ELF-1 (cell line): ENCODE measurements around the gene FAM120AOS.
"Not testable (repeated sequence)": the region's sequence is repeated elsewhere in the genome, so short reads cannot be mapped to it uniquely, and the experiment has no call there.

Source experiments
- DNase-seq: peaks from one replicate; pipeline ENCODE4 v3.0.0-alpha.2; 2016; ENCODE audit warnings: low read depth, low spot score

FAM120AOS gene

DNA sequence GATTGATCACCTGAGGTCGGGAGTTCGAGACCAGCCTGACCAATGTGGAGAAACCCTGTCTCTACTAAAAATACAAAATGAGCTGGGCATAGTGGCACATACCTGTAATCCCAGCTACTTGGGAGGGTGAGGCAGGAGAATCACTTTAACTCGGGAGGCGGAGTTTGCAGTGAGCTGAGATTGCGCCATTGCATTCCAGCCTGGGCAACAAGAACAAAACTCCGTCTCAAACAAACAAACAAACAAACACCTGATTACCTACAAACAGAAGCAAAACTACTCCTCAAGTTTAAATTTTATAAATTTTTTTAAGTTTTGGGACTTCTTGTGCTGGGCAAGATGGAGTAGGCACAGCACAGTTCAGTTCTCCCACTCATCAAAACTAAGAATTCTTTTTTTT, 14.1 kb downstream of the FAM120AOS start:
- not testable (repeated sequence) for DNase-seq

DNA sequence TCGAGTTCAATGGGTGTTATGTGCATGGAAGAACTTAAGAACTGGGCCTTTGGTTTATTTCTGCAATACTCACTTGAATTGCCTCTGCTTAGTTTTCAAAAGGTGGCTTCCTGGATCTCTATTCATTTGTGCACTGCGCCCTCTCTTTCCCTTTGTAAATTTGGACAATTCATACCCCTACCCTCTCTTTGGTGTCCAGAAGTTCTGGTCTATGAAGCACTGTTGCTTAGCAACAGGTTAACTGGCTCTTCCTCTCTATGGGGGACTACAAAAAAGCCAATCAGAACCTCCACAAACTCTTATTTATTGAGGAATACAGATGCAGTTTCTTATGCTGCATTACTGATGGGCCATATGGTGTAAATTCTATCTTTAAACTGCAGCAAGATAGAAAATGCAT, 15.4 kb downstream of the FAM120AOS start:
- DNase-seq = no peak

- DNase-seq = peak; percentile 32
These were observed 16.6 kb downstream of the FAM120AOS start for GRCh38 chr9:93436655-93437407.

GRCh38 chr9:93436218-93436617, 17.2 kb downstream of the FAM120AOS start:
- DNase-seq = no peak

- DNase-seq = peak; percentile 64
These were observed 18.0 kb downstream of the FAM120AOS start for GRCh38 chr9:93435386-93435785.

- DNase-seq = no peak
These were observed 19.3 kb downstream of the FAM120AOS start for GRCh38 chr9:93434056-93434455.

- DNase-seq = no peak
These were observed 20.4 kb downstream of the FAM120AOS start for GRCh38 chr9:93432964-93433363.

GRCh38 chr9:93431539-93432105, 21.8 kb downstream of the FAM120AOS start:
- no peak for DNase-seq

- peak; percentile 26 for DNase-seq
These were observed 25.6 kb downstream of the FAM120AOS start for GRCh38 chr9:93427655-93428379.

DNA sequence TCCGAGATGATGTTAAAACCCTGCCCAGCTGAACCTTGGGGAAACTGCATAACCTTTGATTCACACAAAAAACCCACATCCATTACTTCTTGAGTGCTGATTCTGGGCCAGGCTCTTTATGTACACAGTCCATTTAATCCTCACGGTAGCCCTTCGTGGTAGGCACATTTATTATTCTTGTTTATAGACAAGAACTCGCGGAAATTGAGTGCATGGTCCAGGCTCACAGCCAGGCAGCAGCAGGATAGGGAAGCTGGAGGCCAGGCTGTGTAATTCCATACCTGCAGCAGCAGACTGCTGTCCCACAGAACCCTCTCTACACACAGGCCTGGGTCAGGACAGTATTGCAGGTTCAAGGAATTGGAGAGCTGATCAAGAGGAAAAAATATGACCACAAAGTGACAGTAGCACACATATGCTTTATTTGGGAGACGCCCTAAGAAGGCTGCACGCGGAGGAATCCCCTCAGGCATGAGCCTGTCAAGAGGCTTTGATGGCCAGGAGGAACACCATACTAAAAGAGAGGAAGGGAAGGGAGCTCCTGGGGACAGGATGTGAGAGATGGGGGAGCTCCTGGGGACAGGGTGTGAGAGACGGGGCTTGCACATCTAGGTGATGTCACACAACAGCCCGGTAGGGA, 30.3 kb downstream of the FAM120AOS start:
- peak; percentile 13 for DNase-seq

- DNase-seq = no peak
These were observed 34.4 kb downstream of the FAM120AOS start for GRCh38 chr9:93419023-93419422.

- no peak for DNase-seq
These were observed 35.8 kb downstream of the FAM120AOS start for GRCh38 chr9:93417538-93417937.

DNA sequence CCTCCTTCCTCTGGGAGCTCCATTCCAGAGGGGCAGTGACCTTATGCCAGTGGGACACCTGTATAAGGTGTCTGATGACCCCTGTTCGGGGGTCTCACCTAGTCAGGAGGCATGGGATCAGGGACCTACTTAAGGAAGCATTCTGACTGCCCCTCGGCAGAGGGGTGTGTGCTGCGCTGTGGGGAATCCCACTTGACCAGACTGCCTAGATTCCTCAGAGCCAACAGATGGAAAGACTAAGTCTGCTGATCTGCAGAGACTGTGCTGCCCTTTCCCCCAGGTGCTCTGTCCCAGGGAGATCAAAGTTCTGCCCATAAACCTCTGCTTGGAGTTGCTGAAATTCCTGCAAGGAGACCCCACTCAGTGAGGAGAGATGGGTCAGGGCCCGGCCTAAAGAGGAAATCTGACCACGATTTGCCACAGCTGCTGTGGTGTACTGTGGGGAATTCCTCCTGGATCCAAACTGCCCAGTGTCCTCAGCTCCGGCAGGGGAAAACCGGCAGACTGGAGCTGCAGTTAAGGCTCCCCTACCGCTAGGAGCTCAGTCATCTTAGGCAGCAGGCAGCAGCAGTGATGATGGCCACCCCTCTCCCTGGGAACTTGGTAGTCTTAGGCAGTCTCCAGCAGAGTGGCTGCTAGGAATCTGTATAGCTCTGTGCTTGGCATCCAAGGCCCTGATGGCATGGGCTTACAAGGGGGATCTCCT, 36.7 kb downstream of the FAM120AOS start:
- DNase-seq = peak; percentile 32

GRCh38 chr9:93415176-93415690, 38.1 kb downstream of the FAM120AOS start:
- DNase-seq = no peak

GRCh38 chr9:93413530-93413929, 39.9 kb downstream of the FAM120AOS start:
- no peak for DNase-seq

DNA sequence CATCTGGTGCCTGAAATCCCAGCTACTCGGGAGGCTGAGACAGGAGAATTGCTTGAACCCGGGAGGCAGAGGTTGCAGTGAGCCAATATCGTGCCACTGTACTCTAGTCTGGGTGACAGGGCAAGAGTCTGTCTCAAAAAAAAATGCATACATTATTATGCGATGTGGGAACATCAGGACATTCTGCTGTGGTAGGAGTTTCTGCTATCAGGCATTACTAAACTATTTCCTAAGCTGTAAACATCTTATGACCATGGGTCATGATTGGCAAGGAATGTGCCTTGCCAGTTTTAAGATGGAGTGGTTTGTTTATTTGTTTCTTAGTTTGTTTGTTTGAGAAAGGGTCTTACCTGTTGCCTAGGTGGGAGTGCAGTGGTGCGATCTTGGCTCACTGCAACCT, 47.0 kb downstream of the FAM120AOS start:
- DNase-seq = no peak

GRCh38 chr9:93398471-93398870, 54.9 kb downstream of the FAM120AOS start:
- no peak for DNase-seq

- no peak for DNase-seq
These were observed 55.6 kb downstream of the FAM120AOS start for GRCh38 chr9:93397661-93398373.
